Mucosa of rectum (tissue), 2 donors: ENCODE measurements around the gene CC2D1B.

Experiments used
- H3K27ac ChIP-seq, 2 donors: one replicate each; pipeline ENCODE4 v1.7.0; 2013; ENCODE audit warnings: inconsistent platforms in 2 of 2, low read depth in 2 of 2, low read length in 2 of 2
- H3K27me3 ChIP-seq, 2 donors: one replicate each; pipeline ENCODE4 v1.7.0; 2013; ENCODE audit warnings: low read length in 2 of 2; ENCODE audit not compliant: control insufficient read depth in 2 of 2, insufficient read depth in 2 of 2
- H3K36me3 ChIP-seq, 2 donors: one replicate each; pipeline ENCODE4 v1.7.0; 2013; ENCODE audit warnings: low read length in 2 of 2; ENCODE audit not compliant: control insufficient read depth in 2 of 2, insufficient read depth in 2 of 2
- H3K4me1 ChIP-seq, 2 donors: one replicate each; pipeline ENCODE4 v1.7.0; 2013; ENCODE audit warnings: low read length in 2 of 2, mild to moderate bottlenecking in 1 of 2; ENCODE audit not compliant: control insufficient read depth in 2 of 2, insufficient read depth in 2 of 2
- H3K4me3 ChIP-seq, 2 donors: one replicate each; pipeline ENCODE4 v1.7.0; 2013; ENCODE audit warnings: low read length in 2 of 2
- H3K9ac ChIP-seq, 2 donors: one replicate each; pipeline ENCODE4 v1.7.0; 2013; ENCODE audit warnings: low read length in 2 of 2, low read depth in 1 of 2, mild to moderate bottlenecking in 1 of 2
- H3K9me3 ChIP-seq, 2 donors: one replicate each; pipeline ENCODE4 v1.7.0; 2013; ENCODE audit warnings: low read length in 2 of 2; ENCODE audit not compliant: control insufficient read depth in 2 of 2
- donor health status: healthy.
- donor health status: Normal muscosa, but diverticular disease.

The CC2D1B gene

DNA sequence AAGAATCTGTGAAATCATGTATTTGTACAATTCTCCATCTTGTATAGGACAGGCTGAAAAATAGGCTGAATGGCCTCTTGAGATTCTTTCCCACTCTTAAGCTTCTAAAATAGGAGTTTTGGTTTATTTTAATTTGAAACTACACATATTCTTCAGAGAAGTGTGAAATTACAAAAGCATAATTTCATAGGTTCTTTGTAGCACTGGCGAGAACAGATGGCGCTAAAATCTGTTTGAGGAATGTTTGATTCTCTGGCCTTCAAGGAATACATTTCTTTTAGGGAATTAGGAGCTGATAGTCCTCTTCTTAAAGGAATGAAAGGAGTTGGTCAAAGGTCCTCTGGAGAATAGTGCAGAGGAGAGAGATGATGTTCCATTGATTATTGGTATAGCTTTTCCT lies 44.9 kb downstream of the CC2D1B start:
- Histone ChIP-seq H3K9ac (no peak overlapping the region), H3K27ac (no peak overlapping the region), H3K9me3 (no peaks in the 10 kb centered on the region), H3K4me1 (no peaks in the 10 kb centered on the region), H3K4me3 (no peak overlapping the region), H3K36me3 (no peaks in the 10 kb centered on the region), H3K27me3 (no peaks in the 10 kb centered on the region)

- H3K27ac ChIP-seq = no peak overlapping the region
- no peak overlapping the region for H3K4me3 ChIP-seq
- no peaks in the 10 kb centered on the region for H3K4me1 ChIP-seq
- H3K27me3 ChIP-seq = no peaks in the 10 kb centered on the region
- H3K36me3 ChIP-seq = peaks cover 5% of the 10 kb centered on the region in 2 donors
- no peak overlapping the region for H3K9ac ChIP-seq
- H3K9me3 ChIP-seq = no peaks in the 10 kb centered on the region
These were observed 59.6 kb downstream of the CC2D1B start for GRCh38 chr1:52306227-52307006.

DNA sequence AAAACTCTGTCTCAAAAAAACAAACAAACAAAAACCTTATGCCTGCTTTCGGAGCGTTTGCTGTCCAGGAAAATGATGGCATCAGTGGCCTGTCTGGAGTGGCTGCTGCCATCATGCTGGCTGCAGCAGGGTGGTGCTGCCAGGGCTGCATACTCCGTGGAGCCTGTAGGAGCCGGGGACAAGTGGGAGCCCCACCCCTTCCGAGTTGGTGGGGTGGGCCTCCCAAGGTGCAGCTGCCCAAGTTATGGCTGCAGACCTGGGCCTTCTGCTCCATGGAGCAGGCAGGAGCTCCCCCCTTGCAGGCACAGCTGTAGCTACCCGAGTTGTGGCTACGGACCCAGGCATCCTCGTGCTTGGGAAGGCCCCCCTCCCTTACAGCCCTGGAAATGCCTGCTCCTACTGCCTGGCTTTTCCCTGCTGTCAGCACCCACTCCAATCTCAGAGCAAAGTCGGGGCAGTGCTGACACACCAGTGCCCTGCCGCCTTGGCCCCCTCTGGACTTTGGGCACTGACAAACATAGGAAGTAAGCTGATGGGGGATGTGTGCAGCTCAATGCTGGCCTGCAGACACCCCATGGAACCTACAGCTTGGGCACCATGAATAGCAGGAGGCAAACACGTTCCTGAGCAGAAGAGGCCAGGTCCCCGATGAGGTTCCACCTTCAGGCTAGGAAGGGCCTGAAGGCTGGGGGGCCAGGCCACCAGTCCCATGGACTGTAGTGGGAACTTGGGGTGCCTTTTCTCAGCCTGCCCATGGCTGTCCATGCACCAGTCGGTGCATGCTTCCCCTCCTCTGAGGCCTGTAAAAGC lies 60.4 kb downstream of the CC2D1B start:
- H3K4me3 ChIP-seq = no peak overlapping the region
- no peaks in the 10 kb centered on the region for H3K27me3 ChIP-seq
- H3K9me3 ChIP-seq = no peaks in the 10 kb centered on the region
- no peak overlapping the region for H3K9ac ChIP-seq
- peaks cover 2 to 5% of the 10 kb centered on the region in 2 donors for H3K36me3 ChIP-seq
- no peak overlapping the region for H3K27ac ChIP-seq
- H3K4me1 ChIP-seq = no peaks in the 10 kb centered on the region
